AG09309 (cell line): ENCODE measurements around the gene MVB12A.

ENCODE experiments used
- DNase-seq: peaks from one replicate; pipeline ENCODE4 v3.0.0-alpha.2; 2010; ENCODE audit warnings: low read depth
- H3K4me3 ChIP-seq: 2 replicates; pipeline ENCODE4 v1.5.1; 2011; ENCODE audit warnings: mild to moderate bottlenecking, low read depth, low read length, moderate library complexity; ENCODE audit not compliant: control insufficient read depth
- TF ChIP-seq, protein P1 (sequence below): IDR thresholded peaks from 2 replicates; pipeline ENCODE4 v1.5.1; 2011; ENCODE audit warnings: mild to moderate bottlenecking, low read depth, low read length, inconsistent platforms; ENCODE audit not compliant: insufficient read depth, control insufficient read depth; ENCODE audit errors: missing control alignments

MVB12A gene

DNA sequence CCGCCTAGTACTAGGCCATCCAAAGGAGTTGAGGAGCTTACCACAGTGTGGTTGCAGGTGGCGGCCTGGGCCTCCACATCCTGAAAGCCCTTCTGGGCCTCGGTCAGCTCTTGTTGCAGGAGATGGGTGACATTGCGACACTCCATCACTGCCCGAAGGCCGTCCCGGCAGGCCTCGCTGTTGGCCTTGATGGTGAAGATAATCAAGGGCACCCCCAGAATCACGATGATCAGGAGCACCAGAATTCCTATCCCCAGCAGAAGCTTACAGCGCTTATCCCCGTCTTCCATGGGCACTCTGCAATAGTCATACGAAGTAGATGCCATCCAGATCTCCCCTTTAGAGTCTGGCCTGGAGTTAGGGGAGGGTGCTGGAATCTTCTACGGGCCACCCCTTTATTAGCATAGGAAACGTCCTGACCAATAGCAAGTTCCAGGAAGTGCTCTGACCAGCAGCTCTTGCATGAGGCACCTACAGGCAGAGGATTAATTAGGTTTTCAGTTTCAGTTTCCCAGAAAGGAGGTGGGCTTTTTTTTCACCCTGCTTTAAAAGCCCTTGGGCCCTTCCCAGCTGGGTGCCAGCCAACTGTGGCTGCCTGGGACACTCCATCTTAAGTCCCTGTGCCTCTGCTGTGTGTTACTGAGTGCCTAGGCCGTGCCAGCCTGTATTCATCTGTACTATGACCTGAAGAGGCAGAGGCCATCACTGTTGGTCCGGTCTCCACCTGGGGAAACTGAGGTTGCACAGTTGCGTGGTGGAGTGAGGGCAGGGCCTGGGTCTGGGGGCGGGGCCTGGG, 14.4 kb upstream of the MVB12A start, which contains the start of gene BST2:
TSS of gene BST2 (minus strand) at position 381 of the 796 bp plus-strand sequence. CDS start at position 326, 55 bp downstream.
- TF ChIP-seq, protein P1, sequence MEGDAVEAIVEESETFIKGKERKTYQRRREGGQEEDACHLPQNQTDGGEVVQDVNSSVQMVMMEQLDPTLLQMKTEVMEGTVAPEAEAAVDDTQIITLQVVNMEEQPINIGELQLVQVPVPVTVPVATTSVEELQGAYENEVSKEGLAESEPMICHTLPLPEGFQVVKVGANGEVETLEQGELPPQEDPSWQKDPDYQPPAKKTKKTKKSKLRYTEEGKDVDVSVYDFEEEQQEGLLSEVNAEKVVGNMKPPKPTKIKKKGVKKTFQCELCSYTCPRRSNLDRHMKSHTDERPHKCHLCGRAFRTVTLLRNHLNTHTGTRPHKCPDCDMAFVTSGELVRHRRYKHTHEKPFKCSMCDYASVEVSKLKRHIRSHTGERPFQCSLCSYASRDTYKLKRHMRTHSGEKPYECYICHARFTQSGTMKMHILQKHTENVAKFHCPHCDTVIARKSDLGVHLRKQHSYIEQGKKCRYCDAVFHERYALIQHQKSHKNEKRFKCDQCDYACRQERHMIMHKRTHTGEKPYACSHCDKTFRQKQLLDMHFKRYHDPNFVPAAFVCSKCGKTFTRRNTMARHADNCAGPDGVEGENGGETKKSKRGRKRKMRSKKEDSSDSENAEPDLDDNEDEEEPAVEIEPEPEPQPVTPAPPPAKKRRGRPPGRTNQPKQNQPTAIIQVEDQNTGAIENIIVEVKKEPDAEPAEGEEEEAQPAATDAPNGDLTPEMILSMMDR, result no peak
- no peak within 1 kb of the TSS for H3K4me3 ChIP-seq
- no peak for DNase-seq

DNA sequence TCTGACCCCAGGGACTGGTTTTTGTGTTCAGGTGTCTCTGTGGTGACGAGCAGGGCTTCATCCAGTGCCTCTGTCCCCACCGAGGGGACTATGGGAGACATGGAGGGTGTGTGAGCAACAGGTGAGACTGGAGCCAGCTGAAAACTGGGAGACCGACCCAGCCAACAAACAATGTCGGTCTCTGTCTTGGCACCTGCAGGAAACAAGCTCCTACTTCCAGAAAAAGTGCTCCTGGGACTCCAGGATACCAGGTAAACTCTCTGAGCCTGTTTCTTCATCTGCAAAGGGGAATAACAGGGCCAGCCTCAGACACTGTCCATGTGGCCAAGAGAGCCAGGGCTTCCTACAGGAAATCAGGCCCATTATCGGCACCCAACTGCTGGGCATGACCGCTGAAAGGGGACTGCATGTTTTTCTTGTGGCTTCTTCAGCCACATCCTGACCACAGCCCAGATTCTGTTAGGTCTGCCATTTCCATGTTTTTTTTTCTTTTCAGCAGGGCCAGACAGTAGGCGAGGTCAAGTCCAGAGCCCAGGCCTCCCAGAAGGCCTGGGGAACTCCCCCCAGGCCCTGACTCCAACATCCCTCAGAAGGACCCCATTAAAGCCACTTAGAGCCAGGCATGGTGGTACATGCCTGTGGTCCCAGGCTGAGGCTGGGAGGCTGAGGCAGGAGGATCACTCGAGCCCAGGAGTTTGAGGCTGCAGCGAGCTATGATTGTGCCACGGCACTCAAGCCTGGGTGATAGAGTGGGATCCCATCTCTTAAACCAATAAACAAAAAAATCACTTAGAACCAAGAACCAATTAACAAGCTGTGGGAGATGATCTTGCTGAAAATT, 13.6 kb upstream of the MVB12A start:
- DNase-seq, result no peak
- TF ChIP-seq, protein P1, result no peak
- H3K4me3 ChIP-seq, result no peak overlapping the region

DNA sequence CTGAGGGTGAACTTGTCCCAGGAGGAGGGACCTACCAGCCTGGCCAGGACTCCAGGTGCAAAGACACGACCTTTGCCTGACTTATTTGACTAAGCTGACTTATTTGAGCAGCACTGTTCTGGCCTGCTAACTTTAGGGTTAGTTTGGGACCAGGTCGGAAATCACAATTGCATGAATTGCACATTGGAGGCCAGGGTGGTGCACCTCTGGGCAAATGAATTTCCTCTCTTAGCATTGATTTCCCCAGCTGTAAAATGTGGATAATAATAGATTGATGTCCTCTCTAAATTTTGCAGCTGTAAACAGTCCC, 13.0 kb upstream of the MVB12A start:
- H3K4me3 ChIP-seq, result no peak overlapping the region
- TF ChIP-seq, protein P1, result no peak
- DNase-seq, result no peak

DNA sequence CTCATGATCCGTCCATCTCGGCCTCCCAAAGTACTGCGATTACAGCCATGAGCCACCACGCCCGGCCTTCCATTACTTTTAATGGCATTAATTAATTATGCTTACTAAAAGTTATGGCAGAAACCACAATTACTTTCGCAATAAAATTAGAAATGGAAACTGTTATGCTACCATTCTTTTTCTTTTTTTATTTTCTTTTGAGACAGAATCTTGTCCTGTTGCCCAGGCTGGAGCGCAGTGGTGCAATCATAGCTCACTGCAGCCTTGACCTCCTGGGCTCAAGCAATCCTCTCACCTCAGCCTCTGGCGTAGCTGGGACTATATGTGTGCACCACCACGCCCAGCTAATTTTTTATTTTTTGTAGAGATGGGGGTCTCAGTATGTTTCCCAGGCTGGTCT, 9.9 kb upstream of the MVB12A start:
- TF ChIP-seq, protein P1, result no peak
- no peak overlapping the region for H3K4me3 ChIP-seq
- DNase-seq, result no peak

DNA sequence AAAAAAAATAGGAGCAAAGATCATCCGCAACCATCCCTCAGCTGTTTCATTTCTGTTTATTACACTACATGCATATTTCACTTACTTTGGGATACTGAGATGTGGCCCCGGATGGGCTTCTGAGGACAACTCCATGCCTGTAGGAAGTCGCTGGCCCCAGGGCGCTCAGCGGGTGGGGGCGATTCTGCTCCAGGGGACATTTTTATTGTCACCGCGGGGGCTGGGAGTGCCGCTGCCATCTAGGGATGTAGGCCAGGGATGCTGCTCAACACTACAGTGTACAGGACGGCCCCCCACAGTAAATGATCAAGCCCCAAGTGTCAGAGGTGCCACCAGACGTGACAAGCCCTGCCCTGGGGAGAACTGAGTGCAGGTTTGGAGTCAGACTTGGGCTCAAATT, 8.0 kb upstream of the MVB12A start:
- TF ChIP-seq, protein P1, result no peak
- H3K4me3 ChIP-seq, result no peak overlapping the region
- no peak for DNase-seq

DNA sequence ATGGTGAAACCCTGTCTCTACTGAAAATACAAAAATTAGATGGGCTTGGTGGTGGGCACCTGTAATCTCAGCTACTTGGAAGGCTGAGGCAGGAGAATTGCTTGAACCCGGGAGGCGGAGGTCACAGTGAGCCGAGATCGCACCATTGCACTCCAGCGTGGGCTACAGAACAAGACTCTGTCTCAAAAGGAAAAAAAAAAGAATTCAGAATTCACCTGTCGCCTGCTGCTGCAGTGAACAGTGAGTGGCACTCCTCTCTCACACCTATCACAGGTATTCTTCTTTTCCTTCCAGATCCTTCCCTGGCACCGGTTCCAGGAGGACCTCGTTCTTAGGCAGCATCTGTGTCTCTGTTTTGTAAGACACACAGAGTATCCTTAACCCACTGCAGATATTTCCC, 5.8 kb upstream of the MVB12A start:
- H3K4me3 ChIP-seq, result no peak overlapping the region
- TF ChIP-seq, protein P1, result no peak
- DNase-seq, result no peak
